Upper lobe of left lung (tissue), 4 donors: Measurements from ENCODE around the gene ARID1B.

Experiments
- EP300 ChIP-seq, 4 donors: sonication (generic); formaldehyde crosslinking; IDR thresholded peaks; one replicate each; pipeline ENCODE4 v1.5.1; 2017; ENCODE audit warnings: antibody characterized with exemption in 4 of 4, control low read depth in 2 of 4
- POLR2A ChIP-seq, 4 donors: fragments of 450-650 bp; IDR thresholded peaks; one replicate each; pipeline ENCODE4 v1.5.1; 2016 to 2017; ENCODE audit warnings: antibody characterized with exemption in 4 of 4, mild to moderate bottlenecking in 2 of 4
- POLR2AphosphoS5 ChIP-seq, 2 donors: sonication (generic); formaldehyde crosslinking; IDR thresholded peaks; one replicate each; pipeline ENCODE4 v1.5.1; 2017; ENCODE audit warnings: antibody characterized with exemption in 2 of 2
- TF ChIP-seq, protein P1 (sequence below), 6 experiments: fragments of 450-650 bp in 4 of 6; fragments of 200-600 bp in 2 of 6; sonication (generic) in 2 of 6; IDR thresholded peaks; one replicate each; pipeline ENCODE4 v1.5.1; 2016 to 2019; ENCODE audit warnings: antibody characterized with exemption in 6 of 6

DNA sequence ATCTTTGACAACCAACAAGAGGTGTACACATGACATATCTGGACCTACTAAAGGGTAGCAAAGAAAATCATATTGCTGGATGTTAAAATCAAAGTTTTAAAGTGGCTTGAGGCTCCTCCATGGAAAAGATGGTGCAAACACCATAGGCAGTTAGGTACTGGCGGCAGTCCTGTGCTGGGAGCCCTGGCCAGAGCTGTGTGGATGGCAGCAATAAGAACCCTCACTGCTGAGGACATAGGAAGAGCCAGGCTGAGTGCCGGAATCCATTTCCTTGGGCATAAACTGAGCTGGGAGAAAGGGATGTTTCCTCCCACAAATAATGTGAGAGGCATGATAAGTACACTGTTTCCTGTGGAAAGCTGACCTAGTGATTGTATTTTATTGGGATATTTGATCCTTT is 89.9 kb downstream of the ARID1B start:
- TF ChIP-seq, protein P1, sequence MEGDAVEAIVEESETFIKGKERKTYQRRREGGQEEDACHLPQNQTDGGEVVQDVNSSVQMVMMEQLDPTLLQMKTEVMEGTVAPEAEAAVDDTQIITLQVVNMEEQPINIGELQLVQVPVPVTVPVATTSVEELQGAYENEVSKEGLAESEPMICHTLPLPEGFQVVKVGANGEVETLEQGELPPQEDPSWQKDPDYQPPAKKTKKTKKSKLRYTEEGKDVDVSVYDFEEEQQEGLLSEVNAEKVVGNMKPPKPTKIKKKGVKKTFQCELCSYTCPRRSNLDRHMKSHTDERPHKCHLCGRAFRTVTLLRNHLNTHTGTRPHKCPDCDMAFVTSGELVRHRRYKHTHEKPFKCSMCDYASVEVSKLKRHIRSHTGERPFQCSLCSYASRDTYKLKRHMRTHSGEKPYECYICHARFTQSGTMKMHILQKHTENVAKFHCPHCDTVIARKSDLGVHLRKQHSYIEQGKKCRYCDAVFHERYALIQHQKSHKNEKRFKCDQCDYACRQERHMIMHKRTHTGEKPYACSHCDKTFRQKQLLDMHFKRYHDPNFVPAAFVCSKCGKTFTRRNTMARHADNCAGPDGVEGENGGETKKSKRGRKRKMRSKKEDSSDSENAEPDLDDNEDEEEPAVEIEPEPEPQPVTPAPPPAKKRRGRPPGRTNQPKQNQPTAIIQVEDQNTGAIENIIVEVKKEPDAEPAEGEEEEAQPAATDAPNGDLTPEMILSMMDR (IDR thresholded peaks at IDR 0.05), result no peak
- TF ChIP-seq POLR2A (IDR thresholded peaks at IDR 0.05) (no peak), EP300 (IDR thresholded peaks at IDR 0.05) (no peak), POLR2AphosphoS5 (IDR thresholded peaks at IDR 0.05) (no peak)
